ENCODE data around the gene OR9G1. TPM values are rescaled to one million over a fixed set of nuclear protein-coding genes. Genes with fewer than 3 reads are reported as not detected.
"Not testable (repeated sequence)": the region's sequence is repeated elsewhere in the genome, so short reads cannot be mapped to it uniquely, and the experiment has no call there.

Gene OR9G1
- polyA plus RNA-seq, 1 of the 3 experiments (the other 2 are of a cell fraction): not detected

- ChIA-PET POLR2A (no interaction called here), CTCF (interaction anchor here (0.6 kb wide), 1 partner anchor 25 kb away, joined by 3 read pairs; no protein-coding TSS in a partner anchor)
- no peak overlapping the region for H2AFZ ChIP-seq (ENCODE audit: low read depth)
- H3K9me3 ChIP-seq: no peaks in the 10 kb centered on the region
- H3K27ac ChIP-seq (ENCODE audit: low read depth in 2 of 2, low read length in 1 of 2): no peak overlapping the region
- DNase-seq: no peak
- no peaks in the 10 kb centered on the region for H3K79me2 ChIP-seq (ENCODE audit: insufficient read depth)
- no peak overlapping the region for H3K9ac ChIP-seq
- no peaks in the 10 kb centered on the region for H3K9me2 ChIP-seq
- no peaks in the 10 kb centered on the region for H3K36me3 ChIP-seq (replicated peaks in 1 of 2; ENCODE audit: control insufficient read depth in 1 of 2, insufficient read depth in 2 of 2, low read length in 1 of 2)
- no peak overlapping the region for H3K4me3 ChIP-seq (ENCODE audit: low read depth in 2 of 2, low read length in 1 of 2)
- TF ChIP-seq GABPA (IDR thresholded peaks at IDR 0.05; ENCODE audit: low read depth) (no peak), RXRA (IDR thresholded peaks at IDR 0.05; ENCODE audit: borderline replicate concordance, low read depth) (no peak), SMC3 (IDR thresholded peaks at IDR 0.05; ENCODE audit: low read depth, low read length) (no peak), RFX5 (IDR thresholded peaks at IDR 0.05; ENCODE audit: low read length) (no peak), USF2 (IDR thresholded peaks at IDR 0.05; ENCODE audit: borderline replicate concordance, low read depth, low read length) (no peak), TEAD4 (IDR thresholded peaks at IDR 0.05; ENCODE audit: borderline replicate concordance, insufficient read depth) (no peak), ELF1 (IDR thresholded peaks at IDR 0.05) (no peak), MAX (IDR thresholded peaks at IDR 0.05; ENCODE audit: low read depth) (no peak), FOXJ3 (CRISPR knock-in tag; IDR thresholded peaks at IDR 0.05) (no peak), REST (IDR thresholded peaks at IDR 0.05; ENCODE audit: low read depth, low read length) (no peak)
- H3K4me2 ChIP-seq: no peak overlapping the region
- WGBS (ENCODE audit: low lambda C conversion rate): 3% methylated on average over 1 of the region's 1 CpG
- H3F3A ChIP-seq (replicated peaks; ENCODE audit: insufficient read depth): no peaks in the 10 kb centered on the region
- no peaks in the 10 kb centered on the region for H3K4me1 ChIP-seq (ENCODE audit: control insufficient read depth in 1 of 2, insufficient read depth in 2 of 2, low read depth in 1 of 2, low read length in 1 of 2)
- no peaks in the 10 kb centered on the region for H3K27me3 ChIP-seq (ENCODE audit: insufficient read depth)
- H4K20me1 ChIP-seq (ENCODE audit: insufficient read depth): no peaks in the 10 kb centered on the region
These were observed 10.3 kb upstream of the OR9G1 start for GRCh38 chr11:56688554-56689100.

- H3K27me3 ChIP-seq (ENCODE audit: insufficient read depth); CTCF ChIA-PET; H2AFZ ChIP-seq (ENCODE audit: low read depth): not testable (repeated sequence)
These were observed 7.7 kb upstream of the OR9G1 start for GRCh38 chr11:56691179-56691578.

More at GRCh38 chr11:56691179-56691578, 7.7 kb upstream of the OR9G1 start:
- H4K20me1 ChIP-seq (ENCODE audit: insufficient read depth); H3K4me1 ChIP-seq (ENCODE audit: control insufficient read depth in 1 of 2, insufficient read depth in 2 of 2, low read depth in 1 of 2, low read length in 1 of 2); H3K36me3 ChIP-seq (replicated peaks in 1 of 2; ENCODE audit: control insufficient read depth in 1 of 2, insufficient read depth in 2 of 2, low read length in 1 of 2); H3K79me2 ChIP-seq (ENCODE audit: insufficient read depth); H3F3A ChIP-seq (replicated peaks; ENCODE audit: insufficient read depth); H3K27ac ChIP-seq (ENCODE audit: low read depth in 2 of 2, low read length in 1 of 2); H3K4me3 ChIP-seq (ENCODE audit: low read depth in 2 of 2, low read length in 1 of 2); H3K4me2 ChIP-seq; H3K9me3 ChIP-seq; DNase-seq; POLR2A ChIA-PET; H3K9ac ChIP-seq; H3K9me2 ChIP-seq: not testable (repeated sequence)
- WGBS (ENCODE audit: low lambda C conversion rate): 0% methylated on average over 3 of the region's 3 CpGs
